Measurements from ENCODE around the gene OTUD6A.

The OTUD6A gene

GRCh38 chrX:70062076-70062475 is at the start of gene OTUD6A:
Gene OTUD6A (plus strand): TSS chrX:70062457. CDS start chrX:70062525, 68 bp downstream.
- H3K36me3 ChIP-seq: no peaks in the 10 kb centered on the region
- H4K20me1 ChIP-seq: 0 out of 22 replicates have a peak, but pooled peaks cover 0 to 8% (median 0%) of the 10 kb centered on the region in 11 experiments
- H3K9me3 ChIP-seq (replicated peaks in 1 of 11): peaks cover 13 to 23% (median 17%) of the 10 kb centered on the region in 11 experiments
- no peak within 1 kb of the TSS for H3K4me2 ChIP-seq
- H3K27ac ChIP-seq: no peak within 1 kb of the TSS
- no peak for TF ChIP-seq Cebpa-rat (IDR thresholded peaks at IDR 0.05)
- no peaks in the 10 kb centered on the region for H3K4me1 ChIP-seq
- H3K4me3 ChIP-seq: no peak within 1 kb of the TSS
- H3K27me3 ChIP-seq: peaks cover 31 to 70% (median 52%) of the 10 kb centered on the region in 11 experiments
- no peak within 1 kb of the TSS for H3K9ac ChIP-seq

- Histone ChIP-seq H3K27me3 (peaks cover 85 to 100% (median 99%) of the 10 kb centered on the region in 11 experiments), H4K20me1 (peaks cover 0 to 3% (median 0%) of the 10 kb centered on the region in 11 experiments; a peak in 2 of 22 replicates), H3K4me2 (no peak overlapping the region), H3K9me3 (replicated peaks in 1 of 11) (peaks cover 0 to 10% (median 2%) of the 10 kb centered on the region in 11 experiments; a peak in 10 of 22 replicates), H3K9ac (no peak overlapping the region), H3K4me3 (no peak overlapping the region), H3K27ac (no peak overlapping the region), H3K36me3 (no peaks in the 10 kb centered on the region), H3K4me1 (no peaks in the 10 kb centered on the region)
- no peak for TF ChIP-seq Cebpa-rat (IDR thresholded peaks at IDR 0.05)
These were observed 49.5 kb upstream of the OTUD6A start for GRCh38 chrX:70012756-70013155.

GRCh38 chrX:70013466-70014381 is 48.5 kb upstream of the OTUD6A start:
- H4K20me1 ChIP-seq: peaks cover 0 to 3% (median 0%) of the 10 kb centered on the region in 11 experiments; a peak in 2 of 22 replicates
- no peak overlapping the region for H3K9ac ChIP-seq
- peaks cover 4 to 20% (median 11%) of the 10 kb centered on the region in 11 experiments; a peak in 18 of 22 replicates for H3K9me3 ChIP-seq (replicated peaks in 1 of 11)
- H3K27ac ChIP-seq: no peak overlapping the region
- no peak overlapping the region for H3K4me3 ChIP-seq
- TF ChIP-seq Cebpa-rat (IDR thresholded peaks at IDR 0.05): no peak
- H3K27me3 ChIP-seq: peaks cover 83 to 100% (median 95%) of the 10 kb centered on the region in 11 experiments
- no peak overlapping the region for H3K4me2 ChIP-seq
- H3K4me1 ChIP-seq: no peaks in the 10 kb centered on the region
- no peaks in the 10 kb centered on the region for H3K36me3 ChIP-seq

GRCh38 chrX:70016513-70016912 is 45.7 kb upstream of the OTUD6A start:
- no peak for TF ChIP-seq Cebpa-rat (IDR thresholded peaks at IDR 0.05)
- Histone ChIP-seq H3K27me3 (peaks cover 73 to 91% (median 87%) of the 10 kb centered on the region in 11 experiments), H3K4me2 (no peak overlapping the region), H3K4me3 (no peak overlapping the region), H3K36me3 (no peaks in the 10 kb centered on the region), H4K20me1 (peaks cover 0 to 3% (median 0%) of the 10 kb centered on the region in 11 experiments; a peak in 2 of 22 replicates), H3K4me1 (no peaks in the 10 kb centered on the region), H3K27ac (no peak overlapping the region), H3K9me3 (replicated peaks in 1 of 11) (peaks cover 10 to 28% (median 19%) of the 10 kb centered on the region in 11 experiments; a peak in 20 of 22 replicates), H3K9ac (no peak overlapping the region)

- H3K4me2 ChIP-seq: no peak overlapping the region
- peaks cover 10 to 19% (median 16%) of the 10 kb centered on the region in 10 experiments; a peak in 19 of 20 replicates for H3K4me1 ChIP-seq
- H3K9me3 ChIP-seq (replicated peaks in 1 of 11): peaks cover 9 to 21% (median 17%) of the 10 kb centered on the region in 11 experiments; a peak in 19 of 22 replicates
- peaks cover 0 to 6% (median 0%) of the 10 kb centered on the region in 11 experiments; a peak in 3 of 22 replicates for H4K20me1 ChIP-seq
- H3K27me3 ChIP-seq: peaks cover 78 to 91% (median 86%) of the 10 kb centered on the region in 11 experiments
- no peaks in the 10 kb centered on the region for H3K36me3 ChIP-seq
- H3K27ac ChIP-seq: no peak overlapping the region
- no peak overlapping the region for H3K4me3 ChIP-seq
- no peak for TF ChIP-seq Cebpa-rat (IDR thresholded peaks at IDR 0.05)
- H3K9ac ChIP-seq: no peak overlapping the region
These were observed 39.6 kb upstream of the OTUD6A start for GRCh38 chrX:70022616-70023015.

- Histone ChIP-seq H3K9me3 (replicated peaks in 1 of 11) (no peaks in the 10 kb centered on the region), H3K4me2 (peak overlapping the region; percentile 10 to 71 (median 47); a peak in 19 of 22 replicates)
- TF ChIP-seq Cebpa-rat (IDR thresholded peaks at IDR 0.05): no peak
These were observed 36.8 kb upstream of the OTUD6A start for GRCh38 chrX:70025464-70025863.

GRCh38 chrX:70026112-70026850 is 36.0 kb upstream of the OTUD6A start:
- Histone ChIP-seq H3K27me3 (peaks cover 86 to 100% (median 99%) of the 10 kb centered on the region in 11 experiments), H4K20me1 (peaks cover 0 to 15% (median 0%) of the 10 kb centered on the region in 11 experiments; a peak in 4 of 22 replicates), H3K36me3 (no peaks in the 10 kb centered on the region), H3K4me1 (peaks cover 12 to 19% (median 17%) of the 10 kb centered on the region in 10 experiments; a peak in 19 of 20 replicates), H3K9ac (no peak overlapping the region), H3K27ac (no peak overlapping the region), H3K9me3 (replicated peaks in 1 of 11) (no peaks in the 10 kb centered on the region), H3K4me2 (peak overlapping the region; percentile 10 to 71 (median 47); a peak in 20 of 22 replicates), H3K4me3 (no peak overlapping the region)
- no peak for TF ChIP-seq Cebpa-rat (IDR thresholded peaks at IDR 0.05)

More at GRCh38 chrX:70025464-70025863, 36.8 kb upstream of the OTUD6A start:
- H3K36me3 ChIP-seq: no peaks in the 10 kb centered on the region
- H3K9ac ChIP-seq: no peak overlapping the region
- peaks cover 0 to 15% (median 0%) of the 10 kb centered on the region in 11 experiments; a peak in 4 of 22 replicates for H4K20me1 ChIP-seq
- H3K4me1 ChIP-seq: peaks cover 10 to 19% (median 16%) of the 10 kb centered on the region in 10 experiments; a peak in 19 of 20 replicates
- no peak overlapping the region for H3K27ac ChIP-seq
- H3K4me3 ChIP-seq: no peak overlapping the region
- peaks cover 89 to 98% (median 96%) of the 10 kb centered on the region in 11 experiments for H3K27me3 ChIP-seq

GRCh38 chrX:70026851-70027200 is 35.4 kb upstream of the OTUD6A start:
- peaks cover 14 to 23% (median 17%) of the 10 kb centered on the region in 10 experiments; a peak in 19 of 20 replicates for H3K4me1 ChIP-seq
- peak overlapping the region in 5 of 11 experiments; percentile 40 to 65 (median 57); a peak in 8 of 22 replicates for H3K4me2 ChIP-seq
- H3K36me3 ChIP-seq: no peaks in the 10 kb centered on the region
- H3K9me3 ChIP-seq (replicated peaks in 1 of 11): no peaks in the 10 kb centered on the region
- peaks cover 0 to 16% (median 0%) of the 10 kb centered on the region in 11 experiments; a peak in 4 of 22 replicates for H4K20me1 ChIP-seq
- no peak overlapping the region for H3K4me3 ChIP-seq
- H3K27me3 ChIP-seq: peaks cover 86 to 100% (median 99%) of the 10 kb centered on the region in 11 experiments
- no peak overlapping the region for H3K27ac ChIP-seq
- H3K9ac ChIP-seq: no peak overlapping the region
- no peak for TF ChIP-seq Cebpa-rat (IDR thresholded peaks at IDR 0.05)

Measured in BLaER1 treated with 17β-estradiol and CSF1 and Interleukin-3, amounts not matched to agents 10 nM and 100 nM (cell line).